CD4-positive, alpha-beta T cell treated with Interleukin-17A for 1 hour (primary cell): ENCODE results near the gene SPATS2L.

Experiments used
- DNase-seq: peaks from one replicate; pipeline ENCODE4 v3.0.0-alpha.2; 2020

The SPATS2L gene

GRCh38 chr2:200418399-200418798 is 111.9 kb downstream of the SPATS2L start:
- DNase-seq, result no peak

- no peak for DNase-seq
Measured at GRCh38 chr2:200419325-200419724, 112.8 kb downstream of the SPATS2L start.

- DNase-seq, result no peak
Measured at GRCh38 chr2:200421270-200421669, 114.8 kb downstream of the SPATS2L start.

- no peak for DNase-seq
Measured at GRCh38 chr2:200422071-200422470, 115.6 kb downstream of the SPATS2L start.

GRCh38 chr2:200422532-200423261 is 116.2 kb downstream of the SPATS2L start:
- no peak for DNase-seq

- DNase-seq, result no peak
Measured at GRCh38 chr2:200423541-200423940, 117.0 kb downstream of the SPATS2L start.

- DNase-seq, result no peak
Measured at GRCh38 chr2:200425026-200425821, 118.7 kb downstream of the SPATS2L start.

GRCh38 chr2:200426754-200427153 is 120.3 kb downstream of the SPATS2L start:
- DNase-seq, result no peak

- DNase-seq, result no peak
Measured at GRCh38 chr2:200428961-200429665, 122.6 kb downstream of the SPATS2L start.

GRCh38 chr2:200430017-200430416 is 123.5 kb downstream of the SPATS2L start:
- no peak for DNase-seq

- no peak for DNase-seq
Measured at GRCh38 chr2:200431996-200432705, 125.7 kb downstream of the SPATS2L start.

- DNase-seq, result no peak
Measured at GRCh38 chr2:200435379-200435778, 128.9 kb downstream of the SPATS2L start.

GRCh38 chr2:200438251-200438650 is 131.8 kb downstream of the SPATS2L start:
- DNase-seq, result no peak

GRCh38 chr2:200438846-200439245 is 132.4 kb downstream of the SPATS2L start:
- no peak for DNase-seq

- DNase-seq, result no peak
Measured at GRCh38 chr2:200439981-200440380, 133.5 kb downstream of the SPATS2L start.

GRCh38 chr2:200442471-200442870 is 136.0 kb downstream of the SPATS2L start:
- DNase-seq, result no peak

GRCh38 chr2:200443376-200443775 is 136.9 kb downstream of the SPATS2L start:
- DNase-seq, result no peak

GRCh38 chr2:200443916-200444315 is 137.4 kb downstream of the SPATS2L start:
- no peak for DNase-seq

- no peak for DNase-seq
Measured at GRCh38 chr2:200444530-200444929, 138.0 kb downstream of the SPATS2L start.

GRCh38 chr2:200445284-200445683 is 138.8 kb downstream of the SPATS2L start:
- DNase-seq, result no peak

GRCh38 chr2:200446612-200447011 is 140.1 kb downstream of the SPATS2L start:
- no peak for DNase-seq

GRCh38 chr2:200447139-200447855 is 140.8 kb downstream of the SPATS2L start:
- no peak for DNase-seq
